Epithelial cell of proximal tubule (primary cell): ENCODE measurements around the gene KCNJ5. TPM values are rescaled to one million over a fixed set of nuclear protein-coding genes. Genes with fewer than 3 reads are reported as not detected.

Experiments used
- DNase-seq: peaks from one replicate; pipeline ENCODE4 v3.0.0-alpha.2; 2011; ENCODE audit warnings: low read depth
- H3K4me3 ChIP-seq: 2 replicates; pipeline ENCODE4 v1.5.1; 2011; ENCODE audit warnings: low read depth, mild to moderate bottlenecking, low read length
- CTCF ChIP-seq: conservative IDR thresholded peaks from 2 replicates; pipeline ENCODE4 v1.5.1; 2012; ENCODE audit warnings: low read depth, mild to moderate bottlenecking, low read length
- total RNA-seq: library from RNA; depleted of rRNA; stranded (reverse); fragments of >200 nt; gene quantifications from 2 replicates; pipeline ENCODE4 v1.2.3, GENCODE V29; 2015

Gene KCNJ5
- total RNA-seq, 1 donor from 2014 or later: 0.23 TPM

GRCh38 chr11:128888034-128888985 lies 2.8 kb upstream of the KCNJ5 start:
- no peak for TF ChIP-seq CTCF
- H3K4me3 ChIP-seq: no peak overlapping the region
- no peak for DNase-seq

GRCh38 chr11:128889657-128890213 lies 1.4 kb upstream of the KCNJ5 start:
- no peak for TF ChIP-seq CTCF
- no peak overlapping the region for H3K4me3 ChIP-seq
- DNase-seq: no peak

GRCh38 chr11:128890216-128890542 lies 977 bp upstream of the KCNJ5 start:
- no peak for DNase-seq
- no peak for TF ChIP-seq CTCF
- peak overlapping the region; percentile 45 for H3K4me3 ChIP-seq

- DNase-seq: no peak
- H3K4me3 ChIP-seq: no peak overlapping the region
- no peak for TF ChIP-seq CTCF
Observed at GRCh38 chr11:128891913-128892398, 800 bp downstream of the KCNJ5 start.

- TF ChIP-seq CTCF: no peak
- DNase-seq: no peak
- H3K4me3 ChIP-seq: no peak overlapping the region
Observed at GRCh38 chr11:128892866-128893565, 1.9 kb downstream of the KCNJ5 start.

GRCh38 chr11:128893578-128894285 lies 2.6 kb downstream of the KCNJ5 start:
- TF ChIP-seq CTCF: no peak
- no peak for DNase-seq
- no peak overlapping the region for H3K4me3 ChIP-seq
